Measurements from ENCODE around the gene STAT4. TPM values are rescaled to one million over a fixed set of nuclear protein-coding genes. Genes with fewer than 3 reads are reported as not detected.

STAT4 gene
- total and polyA plus RNA-seq, 4 donors: 0.85 to 7.9 (median 3.2) TPM

GRCh38 chr2:190986221-190986953, 164.4 kb downstream of the STAT4 start:
- Histone ChIP-seq H3K36me3 (ENCODE audit: control insufficient read depth in 4 of 4, insufficient read depth in 3 of 4, low read depth in 1 of 4, low read length in 3 of 4) (peaks cover 16 to 96% (median 80%) of the 10 kb centered on the region in 4 donors), H3K9ac (ENCODE audit: low read depth in 1 of 2, low read length in 2 of 2) (no peak overlapping the region), H3K27ac (ENCODE audit: low read depth in 1 of 2, low read length in 2 of 2) (peak overlapping the region; percentile 25 to 60), H3K27me3 (ENCODE audit: control insufficient read depth in 4 of 4, insufficient read depth in 4 of 4, low read length in 3 of 4) (no peaks in the 10 kb centered on the region), H3K4me3 (ENCODE audit: low read depth in 1 of 3, low read length in 3 of 3) (no peak overlapping the region), H3K9me3 (ENCODE audit: control insufficient read depth in 4 of 4, low read length in 3 of 4) (no peaks in the 10 kb centered on the region), H3K4me1 (ENCODE audit: control insufficient read depth in 4 of 4, insufficient read depth in 4 of 4, low read length in 3 of 4) (peaks cover 0 to 13% (median 5%) of the 10 kb centered on the region in 4 donors)
- no peak for DNase-seq (ENCODE audit: low spot score)
- 52% methylated on average over 13 of the region's 13 CpGs for WGBS
- TF ChIP-seq HNF4G (IDR thresholded peaks at IDR 0.05): no peak
- TF ChIP-seq HNF4A (conservative IDR thresholded peaks at IDR 0.05): peak; percentile 38 to 51
- TF ChIP-seq RAD21 (IDR thresholded peaks at IDR 0.05): peak in 1 of 2 donors; percentile 20
- TF ChIP-seq RXRA (IDR thresholded peaks at IDR 0.05): peak; percentile 83 to 91
- TF ChIP-seq REST (IDR thresholded peaks at IDR 0.05): no peak
- TF ChIP-seq, protein P1, sequence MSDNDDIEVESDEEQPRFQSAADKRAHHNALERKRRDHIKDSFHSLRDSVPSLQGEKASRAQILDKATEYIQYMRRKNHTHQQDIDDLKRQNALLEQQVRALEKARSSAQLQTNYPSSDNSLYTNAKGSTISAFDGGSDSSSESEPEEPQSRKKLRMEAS (IDR thresholded peaks at IDR 0.05): no peak
- TF ChIP-seq, protein P2, sequence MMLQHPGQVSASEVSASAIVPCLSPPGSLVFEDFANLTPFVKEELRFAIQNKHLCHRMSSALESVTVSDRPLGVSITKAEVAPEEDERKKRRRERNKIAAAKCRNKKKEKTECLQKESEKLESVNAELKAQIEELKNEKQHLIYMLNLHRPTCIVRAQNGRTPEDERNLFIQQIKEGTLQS (IDR thresholded peaks at IDR 0.05): no peak
- TF ChIP-seq SP1 (IDR thresholded peaks at IDR 0.05): peak; percentile 47
- no peak for TF ChIP-seq JUND (IDR thresholded peaks at IDR 0.05)
- no peak for TF ChIP-seq CTCF (IDR thresholded peaks at IDR 0.05; ENCODE audit: low read depth, low read length, missing input control)
- no peak for TF ChIP-seq EGR1 (IDR thresholded peaks at IDR 0.05; ENCODE audit: low read depth in 2 of 2)
- TF ChIP-seq TAF1 (conservative IDR thresholded peaks at IDR 0.05): no peak

GRCh38 chr2:190984595-190984994, 166.2 kb downstream of the STAT4 start:
- Histone ChIP-seq H3K27ac (ENCODE audit: low read depth in 1 of 2, low read length in 2 of 2) (no peak overlapping the region), H3K27me3 (ENCODE audit: control insufficient read depth in 4 of 4, insufficient read depth in 4 of 4, low read length in 3 of 4) (no peaks in the 10 kb centered on the region), H3K9me3 (ENCODE audit: control insufficient read depth in 4 of 4, low read length in 3 of 4) (no peaks in the 10 kb centered on the region), H3K4me3 (ENCODE audit: low read depth in 1 of 3, low read length in 3 of 3) (no peak overlapping the region), H3K36me3 (ENCODE audit: control insufficient read depth in 4 of 4, insufficient read depth in 3 of 4, low read depth in 1 of 4, low read length in 3 of 4) (peaks cover 15 to 96% (median 77%) of the 10 kb centered on the region in 4 donors), H3K4me1 (ENCODE audit: control insufficient read depth in 4 of 4, insufficient read depth in 4 of 4, low read length in 3 of 4) (peaks cover 0 to 13% (median 5%) of the 10 kb centered on the region in 4 donors), H3K9ac (ENCODE audit: low read depth in 1 of 2, low read length in 2 of 2) (no peak overlapping the region)
- 95% methylated on average over 5 of the region's 5 CpGs for WGBS
- no peak for DNase-seq (ENCODE audit: low spot score)
- TF ChIP-seq CTCF (IDR thresholded peaks at IDR 0.05; ENCODE audit: low read depth, low read length, missing input control) (no peak), FOXA2 (IDR thresholded peaks at IDR 0.05) (no peak), JUND (IDR thresholded peaks at IDR 0.05) (no peak), HNF4G (IDR thresholded peaks at IDR 0.05) (no peak), GABPA (IDR thresholded peaks at IDR 0.05 in 1 of 2, conservative IDR thresholded peaks at IDR 0.05 in 1 of 2) (no peak), YY1 (IDR thresholded peaks at IDR 0.05) (no peak), TAF1 (conservative IDR thresholded peaks at IDR 0.05) (no peak), REST (IDR thresholded peaks at IDR 0.05) (no peak)
- TF ChIP-seq, protein P1 (IDR thresholded peaks at IDR 0.05): no peak
- TF ChIP-seq, protein P2 (IDR thresholded peaks at IDR 0.05): no peak

Data from liver (tissue), 9 donors.